ENCODE data around the gene PARVG. TPM values are rescaled to one million over a fixed set of nuclear protein-coding genes. Genes with fewer than 3 reads are reported as not detected.

The PARVG gene
- total and polyA plus RNA-seq, 2 of the 8 experiments (the other 6 are each of a cell fraction or from before 2014, with no cell fraction given): 0.37 to 1.5 TPM

- no peak for DNase-seq (ENCODE audit: low read depth in 1 of 2, low spot score in 2 of 2)
- H4K91ac ChIP-seq (replicated peaks; ENCODE audit: insufficient read length, low read length): no peak overlapping the region
- 86% methylated on average over 4 of the region's 4 CpGs; no CpG with 5 or more reads in 1 of the 2 experiments for WGBS, 2 experiments (ENCODE audit: extremely low coverage in 1 of 2, insufficient coverage in 1 of 2, insufficient read length in 1 of 2, insufficient replicate concordance in 2 of 2, low coverage in 1 of 2, low lambda C conversion rate in 2 of 2, missing lambda C conversion rate in 1 of 2)
These were observed 34.6 kb downstream of the PARVG start for GRCh38 chr22:44215287-44215686.

More at GRCh38 chr22:44215287-44215686, 34.6 kb downstream of the PARVG start:
- no peak overlapping the region for H3K4me3 ChIP-seq (ENCODE audit: extremely low read depth in 1 of 4, insufficient read depth in 2 of 4, low read depth in 3 of 4, low read length in 4 of 4)
- no peak overlapping the region for H2BK20ac ChIP-seq (ENCODE audit: low read length)
- TF ChIP-seq SP1 (IDR thresholded peaks at IDR 0.05; ENCODE audit: low read depth, low read length) (no peak), CTBP2 (IDR thresholded peaks at IDR 0.05; ENCODE audit: borderline replicate concordance, insufficient read depth, insufficient read length, low read length) (no peak), SIN3A (conservative IDR thresholded peaks at IDR 0.05 in 1 of 2, IDR thresholded peaks at IDR 0.05 in 1 of 2; ENCODE audit: low read depth in 1 of 2, low read length in 2 of 2) (no peak), SP2 (IDR thresholded peaks at IDR 0.05; ENCODE audit: low read length) (no peak)
- no peak overlapping the region for H3K9ac ChIP-seq (replicated peaks in 1 of 4; ENCODE audit: extremely low read depth in 1 of 4, low read depth in 3 of 4, low read length in 3 of 4)
- no peaks in the 10 kb centered on the region for H3K27me3 ChIP-seq (replicated peaks in 1 of 4; ENCODE audit: control insufficient read depth in 3 of 4, extremely low read depth in 1 of 4, insufficient read depth in 3 of 4, low read length in 3 of 4)
- no peak overlapping the region for H2BK5ac ChIP-seq (ENCODE audit: low read depth, low read length)
- H3K4ac ChIP-seq (replicated peaks; ENCODE audit: insufficient read length, low read depth, low read length): no peak overlapping the region
- no peaks in the 10 kb centered on the region for H3K79me2 ChIP-seq (ENCODE audit: control insufficient read depth in 1 of 2, insufficient read depth in 2 of 2, low read length in 2 of 2)
- no peak overlapping the region for H3K18ac ChIP-seq (ENCODE audit: extremely low read depth, low read length)
- 0 out of 4 replicates have a peak, but pooled peaks cover 0 to 3% of the 10 kb centered on the region in 2 experiments for H3K9me3 ChIP-seq (ENCODE audit: insufficient read depth in 2 of 2, low read depth in 1 of 2, low read length in 1 of 2)
- no peak overlapping the region for H3K27ac ChIP-seq (ENCODE audit: low read depth, low read length)
- POLR2A ChIA-PET (ENCODE audit: partially characterized antibody): no interaction called here
- H3K23me2 ChIP-seq (ENCODE audit: low read depth, low read length): peaks cover 7% of the 10 kb centered on the region; the same call in 1 of the 2 replicates
- CTCF ChIA-PET (ENCODE audit: partially characterized antibody): interaction anchor here (1.2 kb wide), 1 partner anchor 222 kb away, joined by 4 read pairs; no protein-coding TSS in a partner anchor
- peaks cover 0 to 5% of the 10 kb centered on the region in 2 experiments for H4K20me1 ChIP-seq (replicated peaks in 1 of 2; ENCODE audit: control insufficient read depth in 1 of 2, insufficient read depth in 2 of 2, low read length in 2 of 2)
- no peak overlapping the region for H3K23ac ChIP-seq (ENCODE audit: insufficient read length)
- H2BK15ac ChIP-seq (ENCODE audit: low read length): no peak overlapping the region
- no peak overlapping the region for H4K8ac ChIP-seq (ENCODE audit: extremely low read depth, insufficient read depth, low read length)
- no peak overlapping the region for H2AK5ac ChIP-seq (ENCODE audit: low read depth, low read length)
- H4K5ac ChIP-seq (ENCODE audit: insufficient read length, low read depth, low read length): no peak overlapping the region
- no peak overlapping the region for H2AFZ ChIP-seq (ENCODE audit: low read length)
- no peak overlapping the region for H3K4me2 ChIP-seq (ENCODE audit: insufficient read depth in 1 of 2, low read depth in 2 of 2, low read length in 2 of 2)
- no peaks in the 10 kb centered on the region; a peak in 1 of 8 replicates for H3K36me3 ChIP-seq (ENCODE audit: control insufficient read depth in 2 of 4, insufficient read depth in 4 of 4, low read length in 3 of 4)
- H3K79me1 ChIP-seq (ENCODE audit: low read depth, low read length): no peaks in the 10 kb centered on the region
- FAIRE-seq: no peak
- H2BK12ac ChIP-seq (ENCODE audit: low read depth, low read length): no peak overlapping the region
- no peak overlapping the region for H3K14ac ChIP-seq (ENCODE audit: insufficient read length)
- H2BK120ac ChIP-seq (replicated peaks; ENCODE audit: low read depth, low read length): no peak overlapping the region
- no peaks in the 10 kb centered on the region; a peak in 1 of 7 replicates for H3K4me1 ChIP-seq (replicated peaks in 1 of 4; ENCODE audit: control insufficient read depth in 3 of 4, insufficient read depth in 4 of 4, low read length in 3 of 4)
- H3K56ac ChIP-seq (replicated peaks; ENCODE audit: insufficient read length, low read depth, low read length): no peak overlapping the region
